DND-41 (cell line): ENCODE results near the gene RAD23B.

ENCODE experiments used
- ATAC-seq: fragments of 200-7000 bp; cut with Tn5 transposase; 3 replicates; pipeline ENCODE4 v1.9.1; 2021; ENCODE audit warnings: low read depth; ENCODE audit not compliant: insufficient read depth
- DNase-seq: peaks from one replicate; pipeline ENCODE4 v3.0.0-alpha.2; 2020
- H2AFZ ChIP-seq: 2 replicates; pipeline ENCODE4 v1.6.0; 2012; ENCODE audit warnings: low read depth, low read length
- H3K27ac ChIP-seq: 2 replicates; pipeline ENCODE4 v1.5.1; 2012; ENCODE audit warnings: low read length, inconsistent platforms
- H3K27me3 ChIP-seq: fragments of 200-600 bp; sonication (generic); 2 replicates; pipeline ENCODE4 v1.6.0; 2012; ENCODE audit warnings: low read length, mild to moderate bottlenecking, inconsistent platforms; ENCODE audit not compliant: insufficient read depth, poor library complexity
- H3K36me3 ChIP-seq: 2 replicates; pipeline ENCODE4 v1.5.1; 2012; ENCODE audit warnings: low read length, inconsistent platforms; ENCODE audit not compliant: insufficient read depth
- H3K4me1 ChIP-seq: 2 replicates; pipeline ENCODE4 v1.5.1; 2012; ENCODE audit warnings: mild to moderate bottlenecking, low read length; ENCODE audit not compliant: insufficient read depth
- H3K4me2 ChIP-seq: 2 replicates; pipeline ENCODE4 v1.6.0; 2012; ENCODE audit warnings: mild to moderate bottlenecking, moderate library complexity, low read length, inconsistent platforms; ENCODE audit not compliant: insufficient read depth
- H3K4me3 ChIP-seq, 2 experiments: fragments of 200-600 bp in 1 of 2; shearing (Covaris generic) in 1 of 2; 2 replicates each; pipeline ENCODE4 v1.5.1; 2012 to 2016; ENCODE audit warnings: inconsistent platforms in 2 of 2, low read length in 2 of 2, mild to moderate bottlenecking in 2 of 2, low read depth in 1 of 2, moderate library complexity in 1 of 2
- H3K79me2 ChIP-seq: 2 replicates; pipeline ENCODE4 v1.6.0; 2012; ENCODE audit warnings: low read length, inconsistent platforms; ENCODE audit not compliant: insufficient read depth
- H3K9ac ChIP-seq: 2 replicates; pipeline ENCODE4 v1.6.0; 2012; ENCODE audit warnings: low read depth, mild to moderate bottlenecking, inconsistent platforms, low read length, moderate library complexity
- H3K9me3 ChIP-seq: 2 replicates; pipeline ENCODE4 v1.5.1; 2012; ENCODE audit warnings: low read length, moderate library complexity, mild to moderate bottlenecking, inconsistent platforms; ENCODE audit not compliant: insufficient read depth, severe bottlenecking
- H4K20me1 ChIP-seq: 2 replicates; pipeline ENCODE4 v1.6.0; 2012; ENCODE audit warnings: low read length; ENCODE audit not compliant: insufficient read depth
- EZH2 ChIP-seq: IDR thresholded peaks from 3 replicates; pipeline ENCODE4 v1.6.1; 2012; ENCODE audit warnings: borderline replicate concordance, low read depth, mild to moderate bottlenecking, moderate library complexity, low read length, inconsistent platforms; ENCODE audit not compliant: severe bottlenecking
- TF ChIP-seq, protein P1 (sequence below): IDR thresholded peaks from 2 replicates; pipeline ENCODE4 v1.5.1; 2012; ENCODE audit warnings: borderline replicate concordance, low read length, moderate library complexity, mild to moderate bottlenecking; ENCODE audit not compliant: poor library complexity, severe bottlenecking; ENCODE audit errors: extremely low read depth

Gene RAD23B

DNA sequence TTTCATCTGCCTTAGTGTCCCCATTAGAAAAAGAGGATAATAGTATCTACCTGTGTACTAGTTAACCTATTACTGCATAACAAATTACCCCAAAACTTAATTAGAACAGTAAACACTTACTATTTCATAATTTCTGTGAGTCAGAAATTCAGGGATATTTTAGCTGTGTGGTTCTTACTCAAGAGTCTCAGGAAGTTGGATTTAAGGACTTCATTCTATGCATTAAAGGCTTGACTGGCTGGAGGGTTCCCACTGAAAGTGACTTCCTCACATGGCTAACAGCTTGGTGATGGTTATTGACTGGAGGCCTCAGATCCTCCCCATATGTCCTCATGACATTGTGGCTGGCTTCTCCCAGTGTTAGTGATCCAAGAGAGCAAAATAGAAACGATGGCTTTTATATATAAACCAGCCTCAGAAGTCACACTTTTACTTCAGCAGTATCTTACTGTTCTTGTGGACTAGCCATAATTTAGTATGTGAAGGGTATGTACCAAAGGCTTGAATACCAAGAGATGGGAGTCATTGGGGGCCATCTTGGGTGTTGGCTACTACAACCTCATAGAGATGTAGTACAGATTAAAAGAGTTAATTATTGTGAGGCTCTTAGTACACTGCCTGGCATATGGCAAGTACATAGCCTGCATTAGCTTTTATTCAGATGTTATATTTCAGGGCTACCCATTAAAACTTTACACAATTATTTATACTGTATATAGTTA, 9.9 kb downstream of the RAD23B start:
- Histone ChIP-seq H3K4me1 (peaks cover 7% of the 10 kb centered on the region; the same call in 1 of the 2 replicates), H3K27me3 (no peaks in the 10 kb centered on the region), H3K36me3 (0 out of 2 replicates have a peak, but pooled peaks cover 3% of the 10 kb centered on the region), H4K20me1 (peaks cover 93% of the 10 kb centered on the region), H3K4me2 (no peak overlapping the region), H3K27ac (no peak overlapping the region), H3K79me2 (peaks cover 100% of the 10 kb centered on the region), H3K4me3 (no peak overlapping the region), H2AFZ (no peak overlapping the region), H3K9me3 (no peaks in the 10 kb centered on the region), H3K9ac (no peak overlapping the region)
- TF ChIP-seq, protein P1, sequence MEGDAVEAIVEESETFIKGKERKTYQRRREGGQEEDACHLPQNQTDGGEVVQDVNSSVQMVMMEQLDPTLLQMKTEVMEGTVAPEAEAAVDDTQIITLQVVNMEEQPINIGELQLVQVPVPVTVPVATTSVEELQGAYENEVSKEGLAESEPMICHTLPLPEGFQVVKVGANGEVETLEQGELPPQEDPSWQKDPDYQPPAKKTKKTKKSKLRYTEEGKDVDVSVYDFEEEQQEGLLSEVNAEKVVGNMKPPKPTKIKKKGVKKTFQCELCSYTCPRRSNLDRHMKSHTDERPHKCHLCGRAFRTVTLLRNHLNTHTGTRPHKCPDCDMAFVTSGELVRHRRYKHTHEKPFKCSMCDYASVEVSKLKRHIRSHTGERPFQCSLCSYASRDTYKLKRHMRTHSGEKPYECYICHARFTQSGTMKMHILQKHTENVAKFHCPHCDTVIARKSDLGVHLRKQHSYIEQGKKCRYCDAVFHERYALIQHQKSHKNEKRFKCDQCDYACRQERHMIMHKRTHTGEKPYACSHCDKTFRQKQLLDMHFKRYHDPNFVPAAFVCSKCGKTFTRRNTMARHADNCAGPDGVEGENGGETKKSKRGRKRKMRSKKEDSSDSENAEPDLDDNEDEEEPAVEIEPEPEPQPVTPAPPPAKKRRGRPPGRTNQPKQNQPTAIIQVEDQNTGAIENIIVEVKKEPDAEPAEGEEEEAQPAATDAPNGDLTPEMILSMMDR = no peak
- no peak for TF ChIP-seq EZH2
- DNase-seq (no peak), ATAC-seq (no peak)

DNA sequence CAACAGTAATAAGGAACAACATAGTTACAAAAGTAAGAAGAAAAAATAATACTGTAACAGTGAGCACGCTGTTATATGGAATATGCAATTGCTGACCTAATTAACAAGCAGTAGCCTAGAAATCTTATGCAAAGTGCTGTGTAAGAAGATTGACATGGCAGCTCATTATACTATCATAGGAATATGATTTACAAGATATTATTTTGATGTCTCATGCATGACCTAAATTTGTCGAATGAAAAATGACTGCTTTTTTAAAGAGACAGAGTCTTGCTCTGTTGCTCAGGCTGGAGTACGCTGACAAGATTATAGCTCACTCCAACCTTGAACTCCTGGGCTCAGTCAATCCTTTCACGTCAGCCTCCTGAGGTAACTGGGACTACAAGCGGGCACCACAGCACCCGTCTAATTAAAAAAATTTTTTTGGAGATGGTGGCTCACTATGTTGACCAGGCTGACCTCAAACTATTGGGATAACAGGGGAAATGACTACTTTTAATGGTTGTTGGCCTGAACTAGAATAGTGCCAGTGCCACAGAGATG, 10.5 kb downstream of the RAD23B start:
- Histone ChIP-seq H4K20me1 (peaks cover 91% of the 10 kb centered on the region), H3K9me3 (no peaks in the 10 kb centered on the region), H3K79me2 (peaks cover 100% of the 10 kb centered on the region), H3K36me3 (0 out of 2 replicates have a peak, but pooled peaks cover 3% of the 10 kb centered on the region), H3K27ac (no peak overlapping the region), H3K4me1 (peaks cover 4% of the 10 kb centered on the region; the same call in 1 of the 2 replicates), H3K9ac (no peak overlapping the region), H2AFZ (no peak overlapping the region), H3K4me2 (no peak overlapping the region), H3K4me3 (no peak overlapping the region), H3K27me3 (no peaks in the 10 kb centered on the region)
- no peak for ATAC-seq
- no peak for TF ChIP-seq EZH2
- TF ChIP-seq, protein P1 = no peak
- DNase-seq = no peak

DNA sequence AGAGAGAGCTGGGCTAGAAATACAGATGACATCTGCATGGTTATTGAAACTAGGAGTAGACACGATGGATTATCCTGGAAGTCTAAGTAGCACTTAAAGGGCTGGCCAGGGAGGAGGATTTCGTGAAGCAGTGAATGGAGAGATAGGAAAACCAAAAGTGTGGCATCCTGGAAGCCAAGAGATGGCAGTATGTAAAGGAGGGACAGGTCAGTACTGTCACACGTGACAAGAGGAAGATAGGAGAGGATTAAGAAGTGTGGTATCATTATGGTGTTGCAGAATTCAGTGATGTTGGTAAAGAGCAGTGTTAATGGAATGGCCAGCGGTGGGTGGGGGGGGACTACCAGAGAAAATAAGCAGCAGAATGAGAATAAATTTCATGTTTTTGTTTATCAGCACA, 11.7 kb downstream of the RAD23B start:
- Histone ChIP-seq H3K9ac (no peak overlapping the region), H3K27ac (no peak overlapping the region), H3K27me3 (no peaks in the 10 kb centered on the region), H3K79me2 (peaks cover 100% of the 10 kb centered on the region), H3K36me3 (peaks cover 11% of the 10 kb centered on the region), H2AFZ (no peak overlapping the region), H3K9me3 (no peaks in the 10 kb centered on the region), H3K4me1 (peaks cover 4% of the 10 kb centered on the region; the same call in 1 of the 2 replicates), H4K20me1 (peaks cover 92% of the 10 kb centered on the region), H3K4me3 (no peak overlapping the region), H3K4me2 (no peak overlapping the region)
- DNase-seq (no peak), ATAC-seq (no peak)
- no peak for TF ChIP-seq EZH2
- TF ChIP-seq, protein P1 = no peak
